Measurements from ENCODE around the gene CUX1.

CUX1 gene

GRCh38 chr7:102318482-102318971, 501.1 kb downstream of the CUX1 start:
- peak; percentile 12 for TF ChIP-seq CTCF (IDR thresholded peaks at IDR 0.05; ENCODE audit: low read depth, low read length)
- peak; percentile 32 to 49 for DNase-seq (ENCODE audit: low read depth in 2 of 2)

DNA sequence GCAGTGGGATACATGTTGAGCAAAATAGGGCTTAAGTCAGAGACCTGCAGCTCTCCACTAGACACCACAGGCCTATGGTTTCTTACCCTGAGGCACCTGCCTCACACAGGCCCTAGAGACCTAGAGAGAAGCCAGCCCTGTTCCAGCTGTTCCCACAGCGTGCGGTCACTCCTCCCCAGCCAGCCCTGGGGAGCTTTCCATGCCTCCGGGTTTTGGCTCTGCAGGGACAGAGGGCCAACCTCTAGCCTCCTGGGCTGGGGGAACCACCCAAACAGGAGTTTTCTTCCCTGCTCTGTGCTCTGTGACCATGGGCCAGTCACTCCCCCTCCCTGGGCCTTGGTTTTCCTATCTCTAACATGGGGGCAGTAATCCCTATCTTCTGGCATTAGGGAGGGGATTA, 502.2 kb downstream of the CUX1 start:
- no peak for TF ChIP-seq CTCF (IDR thresholded peaks at IDR 0.05; ENCODE audit: low read depth, low read length)
- H3K4me3 ChIP-seq (replicated peaks in 1 of 2; ENCODE audit: low read depth in 2 of 2, low read length in 2 of 2), result no peak overlapping the region
- no peak for DNase-seq (ENCODE audit: low read depth in 2 of 2)

More at GRCh38 chr7:102318482-102318971, 501.1 kb downstream of the CUX1 start:
- no peak overlapping the region for H3K4me3 ChIP-seq (replicated peaks in 1 of 2; ENCODE audit: low read depth in 2 of 2, low read length in 2 of 2)

DNA sequence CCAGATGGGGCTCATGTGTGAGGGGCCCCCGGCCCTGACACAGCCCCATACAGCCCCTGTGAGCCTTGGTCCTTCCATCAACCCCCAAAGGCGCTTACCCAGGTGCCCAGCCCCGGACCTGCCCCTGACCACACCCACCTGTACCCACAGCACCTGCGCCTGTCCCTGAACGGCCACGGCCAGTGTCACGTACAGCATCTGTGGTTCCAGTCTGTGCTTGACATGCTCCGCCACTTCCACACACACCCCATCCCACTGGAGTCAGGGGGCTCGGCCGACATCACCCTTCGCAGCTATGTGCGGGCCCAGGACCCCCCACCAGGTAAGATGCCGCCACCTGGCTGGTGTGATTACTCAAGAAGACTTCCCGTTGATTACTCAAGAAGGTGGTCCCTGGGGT, 502.8 kb downstream of the CUX1 start:
- no peak for TF ChIP-seq CTCF (IDR thresholded peaks at IDR 0.05; ENCODE audit: low read depth, low read length)
- DNase-seq (ENCODE audit: low read depth in 2 of 2), result no peak
- no peak overlapping the region for H3K4me3 ChIP-seq (replicated peaks in 1 of 2; ENCODE audit: low read depth in 2 of 2, low read length in 2 of 2)

- H3K4me3 ChIP-seq (replicated peaks in 1 of 2; ENCODE audit: low read depth in 2 of 2, low read length in 2 of 2), result no peak overlapping the region
- TF ChIP-seq CTCF (IDR thresholded peaks at IDR 0.05; ENCODE audit: low read depth, low read length), result no peak
- no peak for DNase-seq (ENCODE audit: low read depth in 2 of 2)
These were observed 503.4 kb downstream of the CUX1 start for GRCh38 chr7:102320601-102321350.

DNA sequence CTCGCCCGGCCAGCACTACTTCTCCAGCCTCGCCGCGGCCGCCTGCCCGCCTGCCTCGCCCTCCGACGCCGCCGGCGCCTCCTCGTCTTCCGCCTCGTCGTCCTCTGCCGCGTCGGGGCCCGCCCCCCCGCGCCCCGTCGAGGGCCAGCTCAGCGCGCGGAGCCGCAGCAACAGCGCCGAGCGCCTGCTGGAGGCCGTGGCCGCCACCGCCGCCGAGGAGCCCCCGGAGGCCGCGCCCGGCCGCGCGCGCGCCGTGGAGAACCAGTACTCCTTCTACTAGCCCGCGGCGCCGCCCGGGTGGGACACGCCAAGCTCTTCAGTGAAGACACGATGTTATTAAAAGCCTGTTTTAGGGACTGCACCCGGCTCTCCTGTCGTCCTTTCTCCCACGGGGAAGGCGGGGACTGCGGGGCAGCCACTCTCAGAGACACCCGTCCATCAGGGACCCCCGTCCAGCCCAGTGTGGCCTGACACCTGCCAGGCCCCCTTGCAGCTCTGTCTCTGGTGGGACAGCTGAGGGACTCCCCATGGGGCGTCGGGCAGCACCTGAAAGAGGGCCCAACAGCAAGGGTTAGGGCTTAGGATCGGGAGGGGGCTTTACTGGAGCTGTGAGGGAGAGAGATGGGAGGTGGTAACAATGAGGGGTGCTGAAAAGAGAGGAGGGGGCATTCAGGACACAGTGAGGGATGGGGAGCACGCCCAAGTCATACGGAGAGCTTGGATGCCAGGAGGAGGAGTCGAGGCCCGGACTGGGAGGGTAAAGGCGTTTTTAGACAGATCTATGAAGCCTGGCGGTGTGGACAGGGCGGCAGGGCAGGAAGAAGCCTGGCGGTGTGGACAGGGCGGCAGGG, 504.1 kb downstream of the CUX1 start:
- H3K4me3 ChIP-seq (replicated peaks in 1 of 2; ENCODE audit: low read depth in 2 of 2, low read length in 2 of 2), result no peak overlapping the region
- TF ChIP-seq CTCF (IDR thresholded peaks at IDR 0.05; ENCODE audit: low read depth, low read length), result no peak
- peak in 1 of 2 donors; percentile 12 for DNase-seq (ENCODE audit: low read depth in 2 of 2)

DNA sequence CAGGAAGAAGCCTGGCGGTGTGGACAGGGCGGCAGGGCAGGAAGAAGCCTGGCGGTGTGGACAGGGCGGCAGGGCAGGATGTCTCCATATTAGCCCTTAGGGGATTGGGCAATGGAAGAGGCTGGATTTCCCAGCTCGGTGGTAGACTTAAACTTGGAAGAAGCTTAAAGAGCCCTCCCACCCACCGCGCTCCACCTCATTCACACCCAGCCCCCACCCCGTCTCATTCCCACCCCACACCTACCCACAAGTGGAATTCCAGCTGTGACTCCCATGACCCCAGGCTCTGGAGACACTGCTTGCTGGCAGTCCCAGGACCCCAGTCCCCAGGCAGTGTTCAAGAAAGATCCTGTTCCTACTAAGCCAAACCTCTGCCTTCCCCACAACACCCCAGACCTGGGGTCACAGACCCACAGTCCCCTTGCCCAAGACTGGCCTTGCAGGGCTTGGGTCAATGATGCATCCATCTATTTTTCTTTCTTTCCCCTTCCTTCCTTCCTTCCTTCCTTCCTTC, 504.8 kb downstream of the CUX1 start:
- H3K4me3 ChIP-seq (replicated peaks in 1 of 2; ENCODE audit: low read depth in 2 of 2, low read length in 2 of 2), result no peak overlapping the region
- peak in 1 of 2 donors; percentile 16 for DNase-seq (ENCODE audit: low read depth in 2 of 2)
- no peak for TF ChIP-seq CTCF (IDR thresholded peaks at IDR 0.05; ENCODE audit: low read depth, low read length)

Measured in cardiac fibroblast (primary cell).